Erythroblast (primary cell): ENCODE data around the gene UBE3C.

Experiments used
- GATA1 ChIP-seq: IDR thresholded peaks from 2 replicates; pipeline ENCODE4 v1.6.1; 2011; ENCODE audit warnings: low read depth, mild to moderate bottlenecking, control low read depth, low read length, moderate library complexity
- POLR2A ChIP-seq: IDR thresholded peaks from 2 replicates; pipeline ENCODE4 v1.6.1; 2011; ENCODE audit warnings: mild to moderate bottlenecking, low read length

- no peak for TF ChIP-seq POLR2A
- no peak for TF ChIP-seq GATA1
These were observed 27.3 kb downstream of the UBE3C start for GRCh38 chr7:157165987-157166386.
